Measurements from ENCODE around the gene ASB6.

GRCh38 chr9:129624947-129625346 is 17.0 kb downstream of the ASB6 start:
- TF ChIP-seq, protein P1, sequence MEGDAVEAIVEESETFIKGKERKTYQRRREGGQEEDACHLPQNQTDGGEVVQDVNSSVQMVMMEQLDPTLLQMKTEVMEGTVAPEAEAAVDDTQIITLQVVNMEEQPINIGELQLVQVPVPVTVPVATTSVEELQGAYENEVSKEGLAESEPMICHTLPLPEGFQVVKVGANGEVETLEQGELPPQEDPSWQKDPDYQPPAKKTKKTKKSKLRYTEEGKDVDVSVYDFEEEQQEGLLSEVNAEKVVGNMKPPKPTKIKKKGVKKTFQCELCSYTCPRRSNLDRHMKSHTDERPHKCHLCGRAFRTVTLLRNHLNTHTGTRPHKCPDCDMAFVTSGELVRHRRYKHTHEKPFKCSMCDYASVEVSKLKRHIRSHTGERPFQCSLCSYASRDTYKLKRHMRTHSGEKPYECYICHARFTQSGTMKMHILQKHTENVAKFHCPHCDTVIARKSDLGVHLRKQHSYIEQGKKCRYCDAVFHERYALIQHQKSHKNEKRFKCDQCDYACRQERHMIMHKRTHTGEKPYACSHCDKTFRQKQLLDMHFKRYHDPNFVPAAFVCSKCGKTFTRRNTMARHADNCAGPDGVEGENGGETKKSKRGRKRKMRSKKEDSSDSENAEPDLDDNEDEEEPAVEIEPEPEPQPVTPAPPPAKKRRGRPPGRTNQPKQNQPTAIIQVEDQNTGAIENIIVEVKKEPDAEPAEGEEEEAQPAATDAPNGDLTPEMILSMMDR (IDR thresholded peaks at IDR 0.05; ENCODE audit: low read depth, low read length, missing input control): no peak
- TF ChIP-seq, protein P2, sequence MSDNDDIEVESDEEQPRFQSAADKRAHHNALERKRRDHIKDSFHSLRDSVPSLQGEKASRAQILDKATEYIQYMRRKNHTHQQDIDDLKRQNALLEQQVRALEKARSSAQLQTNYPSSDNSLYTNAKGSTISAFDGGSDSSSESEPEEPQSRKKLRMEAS (IDR thresholded peaks at IDR 0.05): no peak
- TF ChIP-seq RXRA (IDR thresholded peaks at IDR 0.05) (no peak), FOXA2 (IDR thresholded peaks at IDR 0.05) (no peak), EGR1 (IDR thresholded peaks at IDR 0.05; ENCODE audit: low read depth in 2 of 2) (no peak), GABPA (IDR thresholded peaks at IDR 0.05 in 1 of 2, conservative IDR thresholded peaks at IDR 0.05 in 1 of 2) (peak; percentile 18 to 37), JUND (IDR thresholded peaks at IDR 0.05) (no peak)
- TF ChIP-seq, protein P3, sequence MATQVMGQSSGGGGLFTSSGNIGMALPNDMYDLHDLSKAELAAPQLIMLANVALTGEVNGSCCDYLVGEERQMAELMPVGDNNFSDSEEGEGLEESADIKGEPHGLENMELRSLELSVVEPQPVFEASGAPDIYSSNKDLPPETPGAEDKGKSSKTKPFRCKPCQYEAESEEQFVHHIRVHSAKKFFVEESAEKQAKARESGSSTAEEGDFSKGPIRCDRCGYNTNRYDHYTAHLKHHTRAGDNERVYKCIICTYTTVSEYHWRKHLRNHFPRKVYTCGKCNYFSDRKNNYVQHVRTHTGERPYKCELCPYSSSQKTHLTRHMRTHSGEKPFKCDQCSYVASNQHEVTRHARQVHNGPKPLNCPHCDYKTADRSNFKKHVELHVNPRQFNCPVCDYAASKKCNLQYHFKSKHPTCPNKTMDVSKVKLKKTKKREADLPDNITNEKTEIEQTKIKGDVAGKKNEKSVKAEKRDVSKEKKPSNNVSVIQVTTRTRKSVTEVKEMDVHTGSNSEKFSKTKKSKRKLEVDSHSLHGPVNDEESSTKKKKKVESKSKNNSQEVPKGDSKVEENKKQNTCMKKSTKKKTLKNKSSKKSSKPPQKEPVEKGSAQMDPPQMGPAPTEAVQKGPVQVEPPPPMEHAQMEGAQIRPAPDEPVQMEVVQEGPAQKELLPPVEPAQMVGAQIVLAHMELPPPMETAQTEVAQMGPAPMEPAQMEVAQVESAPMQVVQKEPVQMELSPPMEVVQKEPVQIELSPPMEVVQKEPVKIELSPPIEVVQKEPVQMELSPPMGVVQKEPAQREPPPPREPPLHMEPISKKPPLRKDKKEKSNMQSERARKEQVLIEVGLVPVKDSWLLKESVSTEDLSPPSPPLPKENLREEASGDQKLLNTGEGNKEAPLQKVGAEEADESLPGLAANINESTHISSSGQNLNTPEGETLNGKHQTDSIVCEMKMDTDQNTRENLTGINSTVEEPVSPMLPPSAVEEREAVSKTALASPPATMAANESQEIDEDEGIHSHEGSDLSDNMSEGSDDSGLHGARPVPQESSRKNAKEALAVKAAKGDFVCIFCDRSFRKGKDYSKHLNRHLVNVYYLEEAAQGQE (IDR thresholded peaks at IDR 0.05): no peak

Measured in liver (tissue), 3 donors.